Thoracic aorta (tissue), 2 donors: ENCODE measurements around the gene PDSS2. TPM values are rescaled to one million over a fixed set of nuclear protein-coding genes. Genes with fewer than 3 reads are reported as not detected.

Experiments used
- ATAC-seq: fragments of 150-250 bp; one replicate; pipeline ENCODE4 v1.8.0; 2017; ENCODE audit warnings: low read depth; ENCODE audit not compliant: insufficient number of reproducible peaks, low FRiP score
- DNase-seq: peaks from one replicate; pipeline ENCODE4 v3.0.0-alpha.2; 2020; ENCODE audit warnings: low spot score
- H3K27ac ChIP-seq, 2 donors: fragments of 200-600 bp; sonication (generic); 1 replicate in 1 of 2; 2 replicates in 1 of 2; pipeline ENCODE4 v1.5.1; 2016; ENCODE audit warnings: mild to moderate bottlenecking in 2 of 2, moderate library complexity in 2 of 2
- H3K27me3 ChIP-seq: fragments of 200-600 bp; sonication (generic); replicated peaks from 2 replicates; pipeline ENCODE4 v1.6.0; 2016; ENCODE audit warnings: mild to moderate bottlenecking; ENCODE audit not compliant: insufficient read depth
- H3K36me3 ChIP-seq: fragments of 200-600 bp; sonication (generic); one replicate; pipeline ENCODE4 v1.5.1; 2016
- H3K4me1 ChIP-seq, 2 donors: fragments of 200-600 bp; sonication (generic); 1 replicate in 1 of 2; 2 replicates in 1 of 2; pipeline versions ENCODE4 v1.5.1 to v1.6.0; 2016; ENCODE audit warnings: low read depth in 2 of 2, mild to moderate bottlenecking in 1 of 2; ENCODE audit not compliant: control insufficient read depth in 1 of 2
- H3K4me3 ChIP-seq: fragments of 200-600 bp; sonication (generic); 2 replicates; pipeline ENCODE4 v1.5.1; 2016; ENCODE audit warnings: mild to moderate bottlenecking
- H3K9me3 ChIP-seq: fragments of 200-600 bp; sonication (generic); 2 replicates; pipeline ENCODE4 v1.5.1; 2016
- total RNA-seq, 2 donors: library from RNA; depleted of rRNA; stranded (reverse); fragments of >200 nt; gene quantifications; one replicate each; pipeline versions ENCODE4 v1.1.0 to v1.2.3, GENCODE V29; 2016
- TF ChIP-seq, protein P1 (sequence below): fragments of 200-600 bp; sonication (generic); IDR thresholded peaks from one replicate; pipeline ENCODE4 v1.5.1; 2019; ENCODE audit warnings: antibody characterized with exemption

Gene PDSS2
- total RNA-seq, 2 donors from 2014 or later: 6.9 to 9.9 TPM

DNA sequence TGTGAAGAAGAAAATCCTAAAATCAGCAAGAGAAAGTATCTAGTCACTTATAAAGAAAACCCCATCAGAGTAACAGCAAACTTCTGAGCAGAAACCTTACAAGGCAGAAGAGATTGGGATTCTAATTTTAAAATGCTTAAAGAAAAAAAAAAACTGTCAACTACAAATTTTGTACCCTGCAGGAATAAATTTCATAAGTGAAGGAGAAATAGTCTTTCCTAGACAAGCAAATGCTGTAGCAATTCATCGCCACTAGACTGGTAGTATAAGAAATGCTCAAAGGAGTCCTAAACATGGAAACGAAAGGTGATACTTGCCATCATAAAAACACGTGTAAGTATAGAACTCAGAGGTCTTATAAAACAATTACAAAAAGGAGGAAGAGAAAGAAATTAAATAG lies 54.4 kb downstream of the PDSS2 start:
- H3K4me3 ChIP-seq: no peak overlapping the region
- peaks cover 20% of the 10 kb centered on the region for H3K9me3 ChIP-seq
- H3K27ac ChIP-seq: no peak overlapping the region
- TF ChIP-seq, protein P1, sequence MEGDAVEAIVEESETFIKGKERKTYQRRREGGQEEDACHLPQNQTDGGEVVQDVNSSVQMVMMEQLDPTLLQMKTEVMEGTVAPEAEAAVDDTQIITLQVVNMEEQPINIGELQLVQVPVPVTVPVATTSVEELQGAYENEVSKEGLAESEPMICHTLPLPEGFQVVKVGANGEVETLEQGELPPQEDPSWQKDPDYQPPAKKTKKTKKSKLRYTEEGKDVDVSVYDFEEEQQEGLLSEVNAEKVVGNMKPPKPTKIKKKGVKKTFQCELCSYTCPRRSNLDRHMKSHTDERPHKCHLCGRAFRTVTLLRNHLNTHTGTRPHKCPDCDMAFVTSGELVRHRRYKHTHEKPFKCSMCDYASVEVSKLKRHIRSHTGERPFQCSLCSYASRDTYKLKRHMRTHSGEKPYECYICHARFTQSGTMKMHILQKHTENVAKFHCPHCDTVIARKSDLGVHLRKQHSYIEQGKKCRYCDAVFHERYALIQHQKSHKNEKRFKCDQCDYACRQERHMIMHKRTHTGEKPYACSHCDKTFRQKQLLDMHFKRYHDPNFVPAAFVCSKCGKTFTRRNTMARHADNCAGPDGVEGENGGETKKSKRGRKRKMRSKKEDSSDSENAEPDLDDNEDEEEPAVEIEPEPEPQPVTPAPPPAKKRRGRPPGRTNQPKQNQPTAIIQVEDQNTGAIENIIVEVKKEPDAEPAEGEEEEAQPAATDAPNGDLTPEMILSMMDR: no peak
- H3K4me1 ChIP-seq: no peaks in the 10 kb centered on the region
- DNase-seq (no peak), ATAC-seq (no peak)
- H3K36me3 ChIP-seq: no peaks in the 10 kb centered on the region
- H3K27me3 ChIP-seq: no peaks in the 10 kb centered on the region

DNA sequence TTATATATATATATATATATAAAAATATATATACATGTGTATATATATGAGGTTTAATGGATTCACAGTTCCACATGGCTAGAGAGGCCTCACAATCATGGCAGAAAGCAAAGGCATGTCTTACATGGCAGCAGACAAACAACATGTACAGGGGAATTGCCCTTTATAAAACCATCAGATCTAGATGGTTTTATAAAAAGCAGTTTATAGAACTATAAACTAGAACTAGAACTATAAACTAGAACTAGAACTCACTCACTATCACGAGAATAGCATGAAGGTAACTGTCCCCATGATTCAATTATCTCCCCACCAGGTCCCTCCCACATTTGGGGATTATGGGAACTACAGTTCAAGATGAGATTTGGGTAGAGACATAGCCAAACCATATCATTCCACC lies 56.8 kb downstream of the PDSS2 start:
- H3K36me3 ChIP-seq: no peaks in the 10 kb centered on the region
- H3K27ac ChIP-seq: no peak overlapping the region
- peaks cover 20% of the 10 kb centered on the region for H3K9me3 ChIP-seq
- H3K4me3 ChIP-seq: no peak overlapping the region
- TF ChIP-seq, protein P1: no peak
- no peak for ATAC-seq
- no peaks in the 10 kb centered on the region for H3K4me1 ChIP-seq
- no peak for DNase-seq
- H3K27me3 ChIP-seq: no peaks in the 10 kb centered on the region

DNA sequence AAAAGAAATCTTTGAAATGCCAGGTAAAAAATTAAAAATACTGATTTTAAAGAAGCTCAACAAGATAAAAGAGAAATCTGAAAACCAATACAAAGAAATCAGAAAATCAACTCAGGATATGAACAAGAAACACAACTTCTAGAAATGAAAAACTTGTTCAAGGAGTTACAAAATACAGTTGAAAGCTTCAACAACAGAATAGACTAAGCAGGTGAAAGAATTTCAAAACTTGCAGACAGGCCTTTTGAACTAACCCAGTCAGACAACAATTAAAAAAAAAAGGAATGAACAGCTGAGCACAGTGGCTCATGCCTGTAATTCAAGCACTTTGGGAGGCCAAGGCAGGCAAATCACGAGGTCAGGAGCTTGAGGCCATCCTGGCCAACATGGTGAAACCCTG lies 57.8 kb downstream of the PDSS2 start:
- Histone ChIP-seq H3K36me3 (no peaks in the 10 kb centered on the region), H3K27me3 (no peaks in the 10 kb centered on the region), H3K27ac (no peak overlapping the region), H3K9me3 (peaks cover 20% of the 10 kb centered on the region), H3K4me1 (no peaks in the 10 kb centered on the region), H3K4me3 (no peak overlapping the region)
- DNase-seq: no peak
- ATAC-seq: no peak
- TF ChIP-seq, protein P1: no peak

DNA sequence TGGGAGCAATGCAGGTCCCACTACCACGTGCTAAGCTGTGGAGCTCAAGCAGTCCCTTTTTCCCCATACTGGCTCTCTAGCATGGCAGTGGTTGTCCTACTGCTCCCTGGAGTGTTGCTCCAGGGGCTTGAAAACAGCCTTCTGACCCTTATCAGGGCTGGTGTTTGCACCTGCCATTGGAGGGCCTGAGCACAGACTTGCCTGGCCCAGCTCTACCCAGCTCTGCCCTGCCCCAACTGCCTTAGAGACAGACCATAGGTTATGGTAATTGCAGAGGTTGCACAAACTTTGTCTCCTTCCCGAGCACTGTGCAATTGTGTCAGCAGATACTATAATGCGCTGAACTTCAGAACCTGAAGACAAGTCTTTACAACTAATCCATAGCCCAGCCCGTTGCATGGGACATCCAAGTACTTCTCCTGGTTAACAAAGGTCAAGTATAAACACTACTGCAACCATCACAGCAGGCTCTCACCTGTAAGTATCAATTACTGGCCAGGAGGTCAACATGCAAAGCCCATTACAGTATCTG lies 58.7 kb downstream of the PDSS2 start:
- no peak for ATAC-seq
- peaks cover 20% of the 10 kb centered on the region for H3K9me3 ChIP-seq
- H3K27ac ChIP-seq: no peak overlapping the region
- H3K4me1 ChIP-seq: no peaks in the 10 kb centered on the region
- H3K27me3 ChIP-seq: no peaks in the 10 kb centered on the region
- H3K36me3 ChIP-seq: no peaks in the 10 kb centered on the region
- TF ChIP-seq, protein P1: no peak
- no peak overlapping the region for H3K4me3 ChIP-seq
- DNase-seq: no peak

DNA sequence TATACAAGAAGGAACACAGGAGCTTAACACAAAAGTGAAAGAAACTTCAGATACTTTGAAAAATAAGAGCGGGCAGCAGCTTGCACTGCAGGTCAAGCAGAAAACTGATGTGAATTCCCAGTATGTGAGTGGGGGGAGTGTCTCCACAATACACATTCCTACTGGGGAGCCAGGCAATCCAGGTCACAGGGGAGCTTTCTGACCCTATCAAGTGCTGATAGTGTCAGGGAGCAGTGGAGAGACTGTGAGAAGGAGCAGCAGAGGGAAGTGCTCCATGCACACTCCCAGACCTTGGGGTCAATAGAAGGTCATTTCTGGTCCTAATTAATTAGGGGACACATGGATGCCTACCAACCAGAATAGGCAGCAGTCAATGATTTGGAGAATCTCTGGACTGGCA lies 59.4 kb downstream of the PDSS2 start:
- no peaks in the 10 kb centered on the region for H3K36me3 ChIP-seq
- H3K9me3 ChIP-seq: peaks cover 16% of the 10 kb centered on the region
- H3K27ac ChIP-seq: no peak overlapping the region
- H3K4me1 ChIP-seq: no peaks in the 10 kb centered on the region
- H3K27me3 ChIP-seq: no peaks in the 10 kb centered on the region
- ATAC-seq (no peak), DNase-seq (no peak)
- TF ChIP-seq, protein P1: no peak
- no peak overlapping the region for H3K4me3 ChIP-seq
